ENCODE measurements around the gene MPDU1. TPM values are rescaled to one million over a fixed set of nuclear protein-coding genes. Genes with fewer than 3 reads are reported as not detected.

The MPDU1 gene
- total RNA-seq, 1 experiment from 2014 or later, result 50.9 TPM

- TF ChIP-seq REST (IDR thresholded peaks at IDR 0.05; ENCODE audit: low read depth) (no peak), ATF3 (IDR thresholded peaks at IDR 0.05) (no peak), EGR1 (IDR thresholded peaks at IDR 0.05; ENCODE audit: low read depth) (no peak), MAX (IDR thresholded peaks at IDR 0.05) (no peak), POLR2AphosphoS5 (IDR thresholded peaks at IDR 0.05; ENCODE audit: low read depth, low read length) (no peak), ELF1 (IDR thresholded peaks at IDR 0.05; ENCODE audit: borderline replicate concordance, low read depth) (no peak), CBX3 (IDR thresholded peaks at IDR 0.05; ENCODE audit: low read depth) (no peak), SRF (IDR thresholded peaks at IDR 0.05; ENCODE audit: low read depth) (no peak), TCF7L2 (IDR thresholded peaks at IDR 0.05; ENCODE audit: borderline replicate concordance, extremely low read depth, insufficient read depth, insufficient read length) (no peak), EZH2 (IDR thresholded peaks at IDR 0.05) (no peak), JUND (IDR thresholded peaks at IDR 0.05) (no peak)
Observed at GRCh38 chr17:7612294-7612640, 28.6 kb downstream of the MPDU1 start (continued).

Measured in HCT116 (cell line).